Stomach (tissue), 4 donors: ENCODE measurements around the gene PGM2.

Experiments
- EP300 ChIP-seq: sonication (generic); formaldehyde crosslinking; IDR thresholded peaks from one replicate; pipeline ENCODE4 v1.6.1; 2017; ENCODE audit warnings: antibody characterized with exemption
- POLR2A ChIP-seq, 4 donors: fragments of 450-650 bp; IDR thresholded peaks; one replicate each; pipeline ENCODE4 v1.6.1; 2016; ENCODE audit warnings: antibody characterized with exemption in 4 of 4, control low read depth in 2 of 4, mild to moderate bottlenecking in 1 of 4, moderate library complexity in 1 of 4
- POLR2AphosphoS5 ChIP-seq, 3 donors: sonication (generic); formaldehyde crosslinking; IDR thresholded peaks; one replicate each; pipeline ENCODE4 v1.6.1; 2016; ENCODE audit warnings: antibody characterized with exemption in 3 of 3
- TF ChIP-seq, protein P1 (sequence below), 7 experiments: fragments of 450-650 bp in 4 of 7; fragments of 200-600 bp in 3 of 7; sonication (generic) in 3 of 7; IDR thresholded peaks; one replicate each; pipeline ENCODE4 v1.5.1; 2016 to 2019; ENCODE audit warnings: antibody characterized with exemption in 7 of 7, control low read depth in 2 of 7, mild to moderate bottlenecking in 1 of 7

GRCh38 chr4:37805091-37805490 is 21.4 kb upstream of the PGM2 start:
- TF ChIP-seq, protein P1, sequence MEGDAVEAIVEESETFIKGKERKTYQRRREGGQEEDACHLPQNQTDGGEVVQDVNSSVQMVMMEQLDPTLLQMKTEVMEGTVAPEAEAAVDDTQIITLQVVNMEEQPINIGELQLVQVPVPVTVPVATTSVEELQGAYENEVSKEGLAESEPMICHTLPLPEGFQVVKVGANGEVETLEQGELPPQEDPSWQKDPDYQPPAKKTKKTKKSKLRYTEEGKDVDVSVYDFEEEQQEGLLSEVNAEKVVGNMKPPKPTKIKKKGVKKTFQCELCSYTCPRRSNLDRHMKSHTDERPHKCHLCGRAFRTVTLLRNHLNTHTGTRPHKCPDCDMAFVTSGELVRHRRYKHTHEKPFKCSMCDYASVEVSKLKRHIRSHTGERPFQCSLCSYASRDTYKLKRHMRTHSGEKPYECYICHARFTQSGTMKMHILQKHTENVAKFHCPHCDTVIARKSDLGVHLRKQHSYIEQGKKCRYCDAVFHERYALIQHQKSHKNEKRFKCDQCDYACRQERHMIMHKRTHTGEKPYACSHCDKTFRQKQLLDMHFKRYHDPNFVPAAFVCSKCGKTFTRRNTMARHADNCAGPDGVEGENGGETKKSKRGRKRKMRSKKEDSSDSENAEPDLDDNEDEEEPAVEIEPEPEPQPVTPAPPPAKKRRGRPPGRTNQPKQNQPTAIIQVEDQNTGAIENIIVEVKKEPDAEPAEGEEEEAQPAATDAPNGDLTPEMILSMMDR (IDR thresholded peaks at IDR 0.05), result no peak
- TF ChIP-seq POLR2A (IDR thresholded peaks at IDR 0.05) (no peak), POLR2AphosphoS5 (IDR thresholded peaks at IDR 0.05) (no peak), EP300 (no peak)
